ENCODE results near the gene SLC25A25.
"Not testable (repeated sequence)": the region's sequence is repeated elsewhere in the genome, so short reads cannot be mapped to it uniquely, and the experiment has no call there.

Gene SLC25A25

DNA sequence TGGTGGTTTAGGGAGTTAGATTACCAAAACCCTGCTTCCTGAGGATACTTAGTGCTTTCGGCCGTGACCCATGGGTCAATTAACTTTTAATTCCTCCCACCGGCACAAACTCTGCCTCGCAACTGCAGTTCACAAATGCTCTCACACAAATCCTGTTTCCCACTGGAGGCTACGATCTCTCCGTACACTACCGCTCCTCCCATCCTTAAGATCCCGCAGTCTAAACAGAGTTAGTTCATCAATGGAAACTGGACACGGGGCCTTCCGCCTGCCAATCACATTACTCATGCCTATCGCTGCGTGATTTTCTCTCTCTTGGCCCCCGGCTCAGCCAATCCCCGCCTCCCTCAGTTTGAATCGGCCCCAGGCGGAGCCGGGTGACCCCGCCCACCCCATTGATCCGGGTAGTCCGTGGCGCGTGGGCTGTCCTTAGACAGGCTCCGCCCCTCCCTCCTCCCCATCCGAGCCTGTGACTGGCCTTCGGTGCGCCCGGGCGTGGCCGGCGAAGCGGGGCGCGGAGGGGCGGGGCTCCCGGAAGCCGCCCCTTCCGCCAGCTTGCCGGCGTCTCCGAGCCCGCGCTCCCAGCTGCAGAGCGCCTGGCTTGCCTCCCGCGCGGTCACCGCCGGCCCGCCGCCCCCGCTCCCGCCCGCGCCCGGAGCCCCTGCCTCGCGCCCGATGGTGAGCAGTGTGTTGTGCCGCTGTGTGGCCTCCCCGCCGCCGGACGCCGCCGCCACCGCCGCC lies at the start of gene SLC25A25:
Gene SLC25A25, plus strand, starts transcription at position 588 of the 741 bp plus-strand sequence. Its CDS starts 88 bp downstream, at position 676.
- peak; percentile 98 for DNase-seq

GRCh38 chr9:128020692-128021091 lies 47.3 kb upstream of the SLC25A25 start:
- DNase-seq: no peak

DNA sequence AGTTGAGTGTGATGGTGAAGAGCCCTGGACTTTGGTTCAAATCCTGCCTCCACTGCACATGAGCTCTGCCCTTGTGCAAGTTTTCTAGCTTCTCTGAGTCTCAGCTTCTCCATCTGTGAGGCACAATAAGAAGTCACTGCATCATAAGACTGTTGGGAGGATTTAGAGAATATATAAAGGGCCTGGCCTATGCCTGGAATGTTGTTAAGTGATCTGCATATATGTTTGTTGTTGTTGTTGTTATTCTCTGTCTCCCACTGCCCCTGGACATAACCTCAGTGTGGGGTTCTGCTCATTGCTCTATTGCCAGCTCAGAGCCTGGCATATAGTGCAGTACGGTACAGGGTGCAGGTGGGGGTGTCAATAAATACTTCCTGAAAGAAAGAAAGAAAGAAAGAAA lies 46.9 kb upstream of the SLC25A25 start:
- DNase-seq: no peak

DNA sequence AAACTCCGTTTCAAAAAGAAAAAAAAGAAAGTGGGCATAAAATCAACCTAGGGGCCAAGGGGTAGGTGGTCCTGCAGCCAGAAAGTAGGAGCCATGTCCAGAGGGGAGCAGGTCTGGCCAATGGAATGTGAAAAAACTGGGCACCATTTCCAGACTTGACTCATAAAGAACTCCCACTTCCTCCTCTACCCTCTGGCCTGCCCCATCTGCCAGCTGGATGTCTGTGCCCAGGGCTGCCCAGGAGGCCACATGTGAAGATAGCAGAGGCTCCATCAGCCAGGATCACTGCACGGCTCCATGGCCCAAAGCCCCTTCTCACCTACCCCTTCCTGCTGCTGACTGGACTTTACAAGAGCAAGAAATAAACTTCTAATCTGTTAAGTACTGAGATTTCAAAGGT lies 45.1 kb upstream of the SLC25A25 start:
- no peak for DNase-seq

GRCh38 chr9:128023671-128024070 lies 44.4 kb upstream of the SLC25A25 start:
- DNase-seq: not testable (repeated sequence)

DNA sequence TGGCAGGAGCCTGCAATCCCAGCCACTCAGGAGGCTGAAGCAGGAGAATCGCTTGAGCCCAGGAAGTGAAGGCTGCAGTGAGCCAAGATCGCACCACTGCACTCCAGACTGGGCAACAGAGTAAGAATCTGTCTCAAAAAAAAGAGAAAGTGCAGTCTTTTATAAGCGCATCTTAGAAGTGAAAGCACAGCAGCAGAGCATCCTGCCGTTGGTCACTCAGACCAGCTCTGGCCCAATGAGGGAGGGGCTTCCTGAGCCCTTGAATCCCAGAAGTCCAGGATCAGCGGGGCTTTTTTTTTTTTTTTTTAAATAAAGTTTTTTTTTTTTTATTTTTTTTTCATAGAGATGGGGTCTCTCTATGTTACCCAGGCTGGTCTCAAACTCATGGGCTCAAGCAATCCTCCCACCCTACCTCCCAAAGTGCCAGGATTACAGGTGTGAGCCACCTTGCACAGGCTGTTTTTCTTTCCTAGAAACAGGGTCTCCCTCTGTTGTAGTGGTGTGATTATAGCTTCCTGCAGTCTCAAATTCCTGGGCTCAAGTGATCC lies 43.2 kb upstream of the SLC25A25 start:
- DNase-seq: no peak

DNA sequence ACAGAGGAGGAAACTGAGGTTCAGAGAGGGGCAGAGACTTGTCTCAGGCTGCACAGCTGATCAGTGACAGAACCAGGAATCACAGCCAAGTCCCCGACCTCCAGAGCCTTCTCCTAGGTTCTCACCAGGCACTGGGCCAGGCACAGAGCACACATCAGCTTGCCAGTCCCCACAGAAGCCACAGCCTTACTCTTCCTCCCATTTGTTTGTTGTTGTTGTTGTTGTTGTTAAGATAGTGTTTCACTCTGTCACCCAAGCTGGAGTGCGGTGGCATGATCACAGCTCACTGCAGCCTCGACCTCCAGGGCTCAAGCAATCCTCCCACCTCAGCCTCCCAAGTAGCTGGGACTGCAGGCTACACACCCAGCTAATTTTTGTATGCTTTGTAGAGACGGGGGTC lies 42.3 kb upstream of the SLC25A25 start:
- DNase-seq: no peak

- no peak for DNase-seq
Observed at GRCh38 chr9:128026255-128026772, 41.7 kb upstream of the SLC25A25 start.

- DNase-seq: no peak
Observed at GRCh38 chr9:128026773-128027541, 41.1 kb upstream of the SLC25A25 start.

- DNase-seq: no peak
Observed at GRCh38 chr9:128027705-128028104, 40.3 kb upstream of the SLC25A25 start.

DNA sequence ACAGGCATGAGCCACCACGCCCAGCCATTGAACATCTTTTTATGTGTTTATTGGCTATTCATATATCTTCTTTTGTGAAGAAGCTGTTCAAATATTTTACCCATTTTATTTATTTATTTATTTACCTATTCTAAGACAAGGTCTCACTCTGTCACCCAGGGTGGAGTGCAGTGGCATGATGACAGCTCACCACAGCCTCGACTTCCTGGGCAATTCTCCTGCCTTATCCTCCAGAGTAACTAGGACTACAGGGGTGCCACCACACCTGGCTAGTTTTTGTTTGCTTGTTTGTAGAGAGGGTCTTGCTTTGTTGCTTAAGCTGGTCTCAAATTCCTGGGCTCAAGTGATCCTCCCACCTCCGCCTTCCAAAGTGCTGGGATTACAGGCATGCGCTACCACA lies 34.4 kb upstream of the SLC25A25 start:
- no peak for DNase-seq

DNA sequence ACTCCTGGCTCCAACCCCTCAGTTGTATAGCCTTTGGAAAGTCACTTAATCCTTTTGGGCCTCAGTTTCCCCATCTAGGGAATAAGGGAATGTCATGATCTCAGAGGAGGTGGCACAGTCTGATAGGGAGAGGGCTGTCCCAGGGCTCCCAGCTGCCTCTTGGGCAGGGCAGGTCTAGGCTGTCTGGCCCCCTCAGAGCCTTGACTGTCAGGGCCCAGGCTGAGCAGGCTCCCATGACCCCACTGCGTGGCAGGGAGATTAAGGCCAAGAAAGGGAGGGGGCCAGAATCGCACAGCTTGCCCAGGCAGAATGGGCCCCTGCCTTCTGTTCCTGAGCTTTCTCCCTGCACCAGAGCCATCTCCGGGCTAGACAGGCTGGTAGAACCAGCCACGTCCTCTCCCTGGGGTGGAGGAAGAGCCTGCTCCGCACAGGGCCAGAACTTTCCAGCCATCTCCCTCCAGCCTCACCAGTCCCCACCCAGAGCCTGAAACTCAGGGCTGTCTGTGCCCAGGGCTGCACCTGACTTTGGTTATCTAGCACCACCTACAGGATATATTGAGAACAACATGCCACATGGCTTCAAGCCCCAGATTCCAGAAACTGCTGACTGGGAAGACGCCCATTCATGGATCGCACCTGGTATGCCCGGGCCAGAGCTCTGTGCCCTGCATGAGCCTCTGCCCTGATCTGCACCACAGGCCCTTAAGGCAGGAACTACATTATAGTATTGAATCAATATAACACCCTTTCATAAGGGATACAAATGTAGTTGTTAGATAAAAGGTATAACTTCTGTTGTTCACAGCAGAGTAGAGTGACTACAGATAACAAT lies 33.0 kb upstream of the SLC25A25 start:
- DNase-seq: peak; percentile 71

DNA sequence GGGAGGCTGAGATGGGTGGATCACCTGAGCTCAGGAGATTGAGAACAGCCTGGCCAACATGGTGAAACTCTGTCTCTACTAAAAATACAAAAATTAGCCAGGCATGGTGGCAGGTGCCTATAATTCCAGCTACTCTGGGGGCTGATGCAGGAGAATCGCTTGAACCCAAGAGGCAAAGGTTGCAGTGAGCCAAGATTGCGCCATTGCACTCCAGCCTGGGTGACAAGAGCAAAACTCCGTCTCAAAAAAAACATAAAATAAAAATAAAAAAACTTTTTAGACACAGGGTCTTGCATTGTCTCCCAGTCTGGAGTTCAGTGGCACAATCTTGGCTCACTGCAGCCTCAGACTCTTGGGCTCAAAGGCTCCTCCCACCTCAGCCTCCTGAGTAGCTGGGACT lies 31.5 kb upstream of the SLC25A25 start:
- DNase-seq: not testable (repeated sequence)

GRCh38 chr9:128040783-128041182 lies 27.2 kb upstream of the SLC25A25 start:
- not testable (repeated sequence) for DNase-seq

DNA sequence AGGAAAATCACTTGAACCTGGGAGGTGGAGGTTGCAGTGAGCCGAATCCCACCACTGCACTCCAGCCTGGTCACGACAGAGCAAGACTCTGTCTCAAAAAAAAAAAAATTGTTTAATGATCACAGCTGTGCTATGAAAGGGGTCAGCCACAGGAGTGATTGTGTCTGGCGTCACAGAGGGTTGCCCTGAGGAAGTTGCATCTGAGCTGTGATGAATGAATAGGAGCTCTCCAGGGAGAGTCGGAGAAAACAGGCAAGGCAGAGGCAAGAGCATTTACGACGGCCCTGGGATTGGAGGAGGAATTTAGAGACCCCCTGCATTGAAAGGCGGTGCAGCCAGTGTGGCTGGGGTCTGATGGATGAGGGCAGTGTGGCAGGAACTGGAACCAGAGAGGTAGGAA lies 26.0 kb upstream of the SLC25A25 start:
- DNase-seq: no peak

GRCh38 chr9:128043467-128043868 lies 24.6 kb upstream of the SLC25A25 start:
- DNase-seq: no peak

DNA sequence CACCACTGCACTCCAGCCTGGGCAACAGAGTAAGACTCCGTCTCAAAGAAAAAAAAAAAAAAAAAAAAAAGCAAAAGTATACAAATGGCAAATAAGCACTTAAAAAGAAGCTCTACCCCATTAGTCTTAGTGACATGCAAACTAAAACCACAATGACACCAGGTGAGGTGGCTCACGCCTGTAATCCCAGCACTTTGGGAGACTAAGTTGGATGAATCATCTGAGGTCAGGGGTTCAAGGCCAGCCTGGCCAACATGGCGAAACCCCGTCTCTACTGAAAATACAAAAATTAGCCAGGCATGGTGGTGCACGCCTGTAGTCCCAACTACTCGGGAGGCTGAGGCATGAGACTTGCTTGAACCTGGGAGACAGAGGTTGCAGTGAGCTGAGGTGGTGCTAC lies 22.6 kb upstream of the SLC25A25 start:
- DNase-seq: not testable (repeated sequence)

DNA sequence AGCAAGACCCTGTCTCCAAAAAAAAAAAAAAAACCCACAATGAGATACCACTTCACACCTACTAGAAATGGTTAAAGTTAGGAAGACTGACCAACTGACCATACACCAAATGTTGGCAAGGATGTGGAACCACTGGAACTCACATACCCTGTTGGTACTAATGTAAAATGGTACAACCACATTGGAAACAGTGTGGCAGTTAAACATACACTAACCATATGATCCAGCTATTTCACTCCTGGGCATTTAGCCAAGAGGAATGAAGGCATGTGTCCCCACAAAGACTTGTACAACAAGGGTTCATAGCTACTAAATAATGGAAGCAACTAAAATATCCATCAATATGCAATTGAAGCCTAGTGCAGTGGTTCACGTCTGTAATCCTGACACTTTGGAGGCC lies 22.2 kb upstream of the SLC25A25 start:
- DNase-seq: no peak

- DNase-seq: no peak
Observed at GRCh38 chr9:128047231-128047630, 20.8 kb upstream of the SLC25A25 start.

DNA sequence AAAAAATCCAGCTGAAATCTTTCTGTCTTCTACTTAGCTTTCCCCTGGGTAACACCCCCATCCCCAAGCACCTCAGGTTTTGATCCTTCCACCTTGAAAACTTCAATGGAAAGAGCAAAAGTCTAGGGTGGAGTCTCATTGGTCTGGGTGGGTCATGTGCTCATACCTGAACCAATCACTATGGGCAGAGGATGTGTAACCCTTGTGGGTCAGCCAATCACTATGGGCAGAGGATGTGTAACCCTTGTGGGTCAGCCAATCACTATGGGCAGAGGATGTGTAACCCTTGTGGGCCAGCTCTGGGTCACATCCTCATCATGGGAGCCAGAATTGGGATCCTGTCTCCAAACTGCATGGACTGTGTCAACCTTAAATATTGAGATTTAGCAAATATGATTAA lies 19.4 kb upstream of the SLC25A25 start:
- no peak for DNase-seq

- DNase-seq: no peak
Observed at GRCh38 chr9:128049843-128050242, 18.2 kb upstream of the SLC25A25 start.

- no peak for DNase-seq
Observed at GRCh38 chr9:128051932-128052709, 15.9 kb upstream of the SLC25A25 start.
